HepG2 (cell line): ENCODE results near the gene NTRK2. TPM values are rescaled to one million over a fixed set of nuclear protein-coding genes. Genes with fewer than 3 reads are reported as not detected.

Experiments
- ATAC-seq: fragments of 200-7000 bp; cut with Tn5 transposase; 3 replicates; pipeline ENCODE4 v1.9.1; 2020; ENCODE audit warnings: mild to moderate bottlenecking, moderate library complexity
- BruUV-seq: library from RNA; stranded (reverse); fragments of 400-500 nt; replicated peaks from 2 replicates; lab custom pipeline; 2021; lab: Mats Ljungman, UMichigan
- CTCF ChIA-PET: fragments of 300-600 bp; formaldehyde crosslinking; extraction: SDS; loops from one replicate; lab custom pipeline; 2021; ENCODE audit warnings: low total read pairs, inconsistent platforms, low intra/inter-chr PET ratio; lab: Yijun Ruan, JAX
- POLR2A ChIA-PET: fragments of 350-600 bp; sonication (Branson Sonifier 250); formaldehyde crosslinking; loops from one replicate; lab custom pipeline; 2020; ENCODE audit warnings: antibody characterized with exemption, inconsistent platforms; lab: Yijun Ruan, JAX
- DNase-seq: peaks from one replicate; pipeline ENCODE4 v3.0.0-alpha.2; 2015; ENCODE audit warnings: low spot score
- FAIRE-seq: peaks from 3 replicates; lab custom pipeline; 2011; peaks lifted over from hg19 to GRCh38; lab: Jason Lieb, UNC
- H2AFZ ChIP-seq: one replicate; pipeline ENCODE4 v1.6.1; 2011; ENCODE audit warnings: low read length, inconsistent platforms
- H3K27ac ChIP-seq: fragments of 300-600 bp; 3 replicates; pipeline ENCODE4 v1.8.0; 2011; ENCODE audit warnings: mixed run types, mild to moderate bottlenecking, mixed read lengths, low read length, inconsistent platforms; ENCODE audit not compliant: insufficient read depth; ENCODE audit errors: extremely low read length
- H3K27me3 ChIP-seq, 2 experiments: fragments of 200-600 bp in 1 of 2; 2 replicates in 1 of 2; 3 replicates in 1 of 2; pipeline versions ENCODE4 v1.6.0 to v1.8.0; 2011; ENCODE audit warnings: low read length in 2 of 2, mild to moderate bottlenecking in 2 of 2, moderate library complexity in 2 of 2, inconsistent platforms in 1 of 2; ENCODE audit not compliant: insufficient read depth in 2 of 2, control insufficient read depth in 1 of 2
- H3K36me3 ChIP-seq, 2 experiments: fragments of 200-600 bp in 1 of 2; replicated peaks in 1 of 2; 2 replicates in 1 of 2; 3 replicates in 1 of 2; pipeline versions ENCODE4 v1.5.1 to v1.8.0; 2011; ENCODE audit warnings: low read length in 2 of 2, inconsistent platforms in 1 of 2; ENCODE audit not compliant: insufficient read depth in 2 of 2, control insufficient read depth in 1 of 2
- H3K4me1 ChIP-seq: 2 replicates; pipeline ENCODE4 v1.5.1; 2012; ENCODE audit warnings: low read length, inconsistent platforms; ENCODE audit not compliant: insufficient read depth
- H3K4me2 ChIP-seq: 2 replicates; pipeline ENCODE4 v1.6.0; 2011; ENCODE audit warnings: low read depth, low read length, inconsistent platforms
- H3K4me3 ChIP-seq, 3 experiments: fragments of 200-600 bp in 1 of 3; sonication (generic), shearing (Covaris generic) in 1 of 3; replicated peaks in 1 of 3; 2 replicates each; pipeline ENCODE4 v1.5.1; 2011 to 2016; ENCODE audit warnings: low read length in 3 of 3, inconsistent platforms in 2 of 3, low read depth in 2 of 3, mild to moderate bottlenecking in 2 of 3, control low read depth in 1 of 3, mixed read lengths in 1 of 3; ENCODE audit not compliant: insufficient read depth in 1 of 3
- H3K79me2 ChIP-seq: one replicate; pipeline ENCODE4 v1.6.1; 2011; ENCODE audit warnings: low read length, inconsistent platforms; ENCODE audit not compliant: insufficient read depth
- H3K9ac ChIP-seq: 2 replicates; pipeline ENCODE4 v1.6.0; 2011; ENCODE audit warnings: mild to moderate bottlenecking, low read depth, low read length, inconsistent platforms; ENCODE audit not compliant: insufficient read depth
- H3K9me3 ChIP-seq: 2 replicates; pipeline ENCODE4 v1.5.1; 2012; ENCODE audit warnings: mild to moderate bottlenecking, low read length
- H4K20me1 ChIP-seq: 2 replicates; pipeline ENCODE4 v1.6.0; 2011; ENCODE audit warnings: inconsistent platforms, mild to moderate bottlenecking, low read length, moderate library complexity; ENCODE audit not compliant: insufficient read depth
- CHCHD3 ChIP-seq: sonication (generic); formaldehyde crosslinking; IDR thresholded peaks from 2 replicates; pipeline ENCODE4 v1.8.0; 2022; ENCODE audit warnings: mild to moderate bottlenecking, missing genetic modification reagents, moderate library complexity
- FOSL2 ChIP-seq: sonication (generic); formaldehyde crosslinking; IDR thresholded peaks from 2 replicates; pipeline ENCODE4 v1.4.0; 2020; ENCODE audit warnings: missing genetic modification reagents
- IKZF4 ChIP-seq: sonication (generic); formaldehyde crosslinking; IDR thresholded peaks from 2 replicates; pipeline ENCODE4 v1.5.1; 2020; ENCODE audit warnings: borderline replicate concordance, mild to moderate bottlenecking, low read depth, missing genetic modification reagents; ENCODE audit errors: not compliant biosample characterization
- MNT ChIP-seq: fragments of 450-650 bp; IDR thresholded peaks from 2 replicates; pipeline ENCODE4 v1.6.1; 2016
- MTA1 ChIP-seq: sonication (generic); formaldehyde crosslinking; IDR thresholded peaks from 2 replicates; pipeline ENCODE4 v1.4.0; 2020; ENCODE audit warnings: missing genetic modification reagents, mild to moderate bottlenecking, borderline replicate concordance
- NFAT5 ChIP-seq: sonication (generic); formaldehyde crosslinking; IDR thresholded peaks from 2 replicates; pipeline ENCODE4 v1.4.0; 2020; ENCODE audit warnings: missing genetic modification reagents
- PITX1 ChIP-seq: sonication (generic); formaldehyde crosslinking; IDR thresholded peaks from 2 replicates; pipeline ENCODE4 v1.5.1; 2020; ENCODE audit warnings: mild to moderate bottlenecking, missing genetic modification reagents
- SIN3B ChIP-seq: fragments of 150-350 bp; IDR thresholded peaks from 2 replicates; pipeline ENCODE4 v1.6.1; 2014; ENCODE audit warnings: low read length
- SKIL ChIP-seq: sonication (generic); formaldehyde crosslinking; IDR thresholded peaks from 2 replicates; pipeline ENCODE4 v1.8.0; 2022; ENCODE audit warnings: missing genetic modification reagents, mild to moderate bottlenecking, moderate library complexity, borderline replicate concordance
- SRY ChIP-seq: sonication (generic); formaldehyde crosslinking; IDR thresholded peaks from 2 replicates; pipeline ENCODE4 v1.8.0; 2022; ENCODE audit warnings: mild to moderate bottlenecking, missing genetic modification reagents
- U2AF1 ChIP-seq: fragments of 200-400 bp; formaldehyde crosslinking; optimal IDR thresholded peaks from 2 replicates; pipeline ENCODE3; 2017; ENCODE audit warnings: mild to moderate bottlenecking, low read depth, low read length
- ZIK1 ChIP-seq: sonication (generic); formaldehyde crosslinking; IDR thresholded peaks from 2 replicates; pipeline ENCODE4 v1.5.0; 2020; ENCODE audit warnings: mild to moderate bottlenecking, low read depth, missing genetic modification reagents, borderline replicate concordance
- ZMAT5 ChIP-seq: sonication (generic); formaldehyde crosslinking; IDR thresholded peaks from 2 replicates; pipeline ENCODE4 v1.5.0; 2020; ENCODE audit warnings: mild to moderate bottlenecking, low read depth, missing genetic modification reagents, borderline replicate concordance
- ZMYM3 ChIP-seq: sonication (generic); formaldehyde crosslinking; IDR thresholded peaks from 2 replicates; pipeline ENCODE4 v1.5.1; 2020; ENCODE audit warnings: mild to moderate bottlenecking, missing genetic modification reagents
- ZNF282 ChIP-seq: fragments of 450-650 bp; IDR thresholded peaks from 2 replicates; pipeline ENCODE4 v1.6.1; 2018; ENCODE audit not compliant: partially characterized antibody
- ZNF326 ChIP-seq: sonication (generic); formaldehyde crosslinking; IDR thresholded peaks from 2 replicates; pipeline ENCODE4 v1.4.0; 2020; ENCODE audit warnings: missing genetic modification reagents, borderline replicate concordance
- ZNF549 ChIP-seq: sonication (generic); formaldehyde crosslinking; IDR thresholded peaks from 2 replicates; pipeline ENCODE4 v1.5.0; 2020; ENCODE audit warnings: missing genetic modification reagents
- WGBS: methylation state at CpG from one replicate; pipeline ENCODE4 v1.1.6; 2017; ENCODE audit warnings: low lambda C conversion rate; 5-methylcytosine and 5-hydroxymethylcytosine counted together
- in situ Hi-C: cut with HindIII; loops from 2 replicates; pipeline ENCODE4 v1.10.0; 2017; ENCODE audit warnings: low pct_unique_long_range_greater_than_20kb; ENCODE audit not compliant: extremely low pct_ligation_motif_present
- intact Hi-C: fragments of 100-400 bp; cut with micrococcal nuclease; formaldehyde crosslinking; loops from one replicate; pipeline ENCODE4 v1.10.0; 2022; ENCODE audit not compliant: unreplicated experiment
- polyA plus RNA-seq, 8 experiments: library from polyadenylated mRNA; depleted of rRNA in 3 of 8; stranded (reverse) in 7 of 8; unstranded in 1 of 8; fragments of >200 nt; fragmentation: Illumina TruSeq in 4 of 8; extraction: Trizol in 4 of 8; gene quantifications; 2 replicates each; pipeline versions ENCODE4 v1.2.1 to v1.2.3, GENCODE V29; 2011 to 2016; ENCODE audit warnings: low read depth in 4 of 8, missing spikeins in 1 of 8, mixed read lengths in 1 of 8; ENCODE audit not compliant: insufficient read depth in 1 of 8
- total RNA-seq, 5 experiments: library from RNA; depleted of rRNA; stranded (reverse); fragments of >200 nt; fragmentation: Illumina TruSeq; extraction: Trizol; gene quantifications; 2 replicates each; pipeline ENCODE4 v1.2.3, GENCODE V29; 2016; ENCODE audit warnings: low read depth in 1 of 5

Gene NTRK2
- total and polyA plus RNA-seq, 2 of the 13 experiments (the other 11 are each of a cell fraction or from before 2014, with no cell fraction given) = not detected

GRCh38 chr9:84990416-84990815 lies 320.9 kb downstream of the NTRK2 start:
- Histone ChIP-seq H2AFZ (no peak overlapping the region), H4K20me1 (no peaks in the 10 kb centered on the region), H3K9me3 (no peaks in the 10 kb centered on the region), H3K27me3 (no peaks in the 10 kb centered on the region; a peak in 1 of 5 replicates), H3K27ac (no peak overlapping the region), H3K4me1 (no peaks in the 10 kb centered on the region), H3K9ac (no peak overlapping the region), H3K36me3 (no peaks in the 10 kb centered on the region), H3K79me2 (no peaks in the 10 kb centered on the region), H3K4me2 (no peak overlapping the region), H3K4me3 (no peak overlapping the region)
- intact Hi-C loops = no loop called here
- no peak for DNase-seq
- BruUV-seq = no TSS peak
- in situ Hi-C loops = no loop called here
- no peak for FAIRE-seq
- ATAC-seq = no peak
- 0% methylated on average over 6 of the region's 6 CpGs for WGBS
- ChIA-PET CTCF (no interaction called here), POLR2A (no interaction called here)
- TF ChIP-seq SRY (CRISPR knock-in tag) = no peak
- TF ChIP-seq ZNF326 (CRISPR knock-in tag) = no peak
- no peak for TF ChIP-seq ZIK1
- TF ChIP-seq SKIL (CRISPR knock-in tag) = no peak
- TF ChIP-seq SIN3B = no peak
- no peak for TF ChIP-seq MNT
- TF ChIP-seq IKZF4 (CRISPR knock-in tag) = no peak
- TF ChIP-seq U2AF1 = no peak
- TF ChIP-seq CHCHD3 (CRISPR knock-in tag) = no peak
- TF ChIP-seq FOSL2 (CRISPR knock-in tag) = no peak
- no peak for TF ChIP-seq NFAT5 (CRISPR knock-in tag)
- TF ChIP-seq ZMAT5 (CRISPR knock-in tag) = no peak
- no peak for TF ChIP-seq ZNF282
- TF ChIP-seq MTA1 (CRISPR knock-in tag) = no peak
- no peak for TF ChIP-seq ZNF549 (CRISPR knock-in tag)
- no peak for TF ChIP-seq ZMYM3 (CRISPR knock-in tag)
- no peak for TF ChIP-seq PITX1 (CRISPR knock-in tag)
